ENCODE measurements around the gene GPC6.

GRCh38 chr13:93977986-93978385 is 751.4 kb downstream of the GPC6 start:
- TF ChIP-seq CTCF (IDR thresholded peaks at IDR 0.05) (no peak), EP300 (IDR thresholded peaks at IDR 0.05) (no peak), POLR2A (IDR thresholded peaks at IDR 0.05) (no peak), POLR2AphosphoS5 (IDR thresholded peaks at IDR 0.05) (no peak)

Data from suprapubic skin (tissue), 4 donors.